ENCODE data around the gene AXIN1. TPM values are rescaled to one million over a fixed set of nuclear protein-coding genes. Genes with fewer than 3 reads are reported as not detected.
A peak's percentile ranks its signal among the peaks of the same experiment; 100 is the strongest.
"Not testable (repeated sequence)": the region's sequence is repeated elsewhere in the genome, so short reads cannot be mapped to it uniquely, and the experiment has no call there.

The AXIN1 gene
- total and polyA plus RNA-seq, 4 donors: 8.5 to 24.0 (median 21.7) TPM

GRCh38 chr16:381789-382717 is 29.5 kb upstream of the AXIN1 start, which contains the start of gene PGAP6:
Gene PGAP6 (minus strand): TSS chr16:381978. CDS start chr16:381821, 157 bp downstream.
- H3K36me3 ChIP-seq (ENCODE audit: control insufficient read depth, insufficient read depth, low read length): peaks cover 36% of the 10 kb centered on the region
- H3K9me3 ChIP-seq (ENCODE audit: control insufficient read depth, insufficient read depth, low read length): no peaks in the 10 kb centered on the region
- peak within 1 kb of the TSS; percentile 58 for H3K4me3 ChIP-seq (ENCODE audit: low read depth, low read length)
- H3K27ac ChIP-seq (ENCODE audit: low read depth, low read length): peak within 1 kb of the TSS; percentile 33
- peaks cover 62% of the 10 kb centered on the region for H3K4me1 ChIP-seq (ENCODE audit: control insufficient read depth, insufficient read depth, low read length)
- DNase-seq (ENCODE audit: low read depth in 4 of 6, low spot score in 6 of 6): peak in 2 of 6 donors; percentile 76 to 83
- WGBS (ENCODE audit: insufficient coverage): under 1% methylated on average over 100 of the region's 123 CpGs
- H3K27me3 ChIP-seq (ENCODE audit: control insufficient read depth, insufficient read depth, low read length): no peaks in the 10 kb centered on the region

- WGBS (ENCODE audit: insufficient coverage): under 1% methylated on average over 66 of the region's 73 CpGs
- Histone ChIP-seq H3K4me1 (ENCODE audit: control insufficient read depth, insufficient read depth, low read length) (peaks cover 54% of the 10 kb centered on the region), H3K27ac (ENCODE audit: low read depth, low read length) (no peak overlapping the region), H3K4me3 (ENCODE audit: low read depth, low read length) (peak overlapping the region; percentile 58), H3K27me3 (ENCODE audit: control insufficient read depth, insufficient read depth, low read length) (no peaks in the 10 kb centered on the region), H3K36me3 (ENCODE audit: control insufficient read depth, insufficient read depth, low read length) (peaks cover 44% of the 10 kb centered on the region), H3K9me3 (ENCODE audit: control insufficient read depth, insufficient read depth, low read length) (no peaks in the 10 kb centered on the region)
- peak in 1 of 6 donors; percentile 34 for DNase-seq (ENCODE audit: low read depth in 4 of 6, low spot score in 6 of 6)
These were observed 28.7 kb upstream of the AXIN1 start for GRCh38 chr16:381012-381788.

DNA sequence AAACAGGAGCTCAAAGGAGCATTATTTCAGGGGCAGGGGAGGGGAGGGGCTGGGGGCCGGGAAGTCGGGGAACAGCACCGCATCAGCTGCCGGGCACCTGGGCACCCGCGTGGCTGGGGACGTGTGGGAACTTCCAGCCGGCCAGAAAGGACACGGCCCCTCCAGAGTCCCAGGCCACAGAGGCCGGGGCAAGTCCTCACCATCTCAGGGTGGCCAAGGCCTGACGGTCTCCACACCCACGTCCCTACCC is 28.2 kb upstream of the AXIN1 start:
- peaks cover 50% of the 10 kb centered on the region for H3K4me1 ChIP-seq (ENCODE audit: control insufficient read depth, insufficient read depth, low read length)
- 3% methylated on average over 12 of the region's 12 CpGs for WGBS (ENCODE audit: insufficient coverage)
- peak overlapping the region; percentile 58 for H3K4me3 ChIP-seq (ENCODE audit: low read depth, low read length)
- no peak for DNase-seq (ENCODE audit: low read depth in 4 of 6, low spot score in 6 of 6)
- H3K27ac ChIP-seq (ENCODE audit: low read depth, low read length): no peak overlapping the region
- peaks cover 49% of the 10 kb centered on the region for H3K36me3 ChIP-seq (ENCODE audit: control insufficient read depth, insufficient read depth, low read length)
- no peaks in the 10 kb centered on the region for H3K9me3 ChIP-seq (ENCODE audit: control insufficient read depth, insufficient read depth, low read length)
- H3K27me3 ChIP-seq (ENCODE audit: control insufficient read depth, insufficient read depth, low read length): no peaks in the 10 kb centered on the region

DNA sequence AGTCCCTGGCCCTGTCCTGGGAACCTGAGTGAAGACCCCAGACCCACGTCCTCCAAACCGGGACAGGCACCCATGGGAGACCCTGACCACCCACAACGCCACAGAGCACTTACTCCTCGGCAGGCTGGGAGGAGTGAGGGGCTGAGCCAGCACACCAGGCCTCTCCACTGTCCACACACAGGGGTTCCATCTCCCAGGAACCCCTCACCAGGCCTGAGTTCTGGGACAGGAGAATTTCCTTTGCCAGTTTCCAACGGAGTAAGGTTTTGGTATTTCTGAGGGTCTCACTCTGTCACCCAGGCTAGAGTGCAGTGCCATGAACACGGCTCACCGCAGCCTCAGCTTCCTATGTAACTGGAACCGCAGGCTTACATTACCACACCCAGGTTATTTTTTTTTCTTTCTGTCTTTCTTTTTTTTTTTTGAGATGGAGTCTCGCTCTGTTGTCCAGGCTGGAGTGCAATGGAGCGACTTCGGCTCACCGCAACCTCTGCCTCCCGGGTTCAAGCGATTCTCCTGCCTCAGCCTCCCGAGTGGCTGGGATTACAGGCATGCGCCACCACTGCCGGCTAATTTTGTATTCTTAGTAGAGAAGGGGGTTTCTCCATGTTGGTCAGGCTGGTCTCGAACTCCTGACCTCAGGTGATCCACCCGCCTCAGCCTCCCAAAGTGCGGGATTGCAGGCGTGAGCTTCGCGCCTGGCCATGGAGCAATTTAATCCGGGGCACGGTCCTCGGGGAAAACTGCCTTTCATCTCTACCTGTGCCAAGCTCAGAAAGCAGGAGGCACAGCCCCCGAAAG is 27.6 kb upstream of the AXIN1 start:
- no peaks in the 10 kb centered on the region for H3K9me3 ChIP-seq (ENCODE audit: control insufficient read depth, insufficient read depth, low read length)
- 66% methylated on average over 12 of the region's 27 CpGs for WGBS (ENCODE audit: insufficient coverage)
- no peak overlapping the region for H3K4me3 ChIP-seq (ENCODE audit: low read depth, low read length)
- no peaks in the 10 kb centered on the region for H3K27me3 ChIP-seq (ENCODE audit: control insufficient read depth, insufficient read depth, low read length)
- H3K27ac ChIP-seq (ENCODE audit: low read depth, low read length): no peak overlapping the region
- H3K36me3 ChIP-seq (ENCODE audit: control insufficient read depth, insufficient read depth, low read length): peaks cover 55% of the 10 kb centered on the region
- no peak for DNase-seq (ENCODE audit: low read depth in 4 of 6, low spot score in 6 of 6)
- peaks cover 50% of the 10 kb centered on the region for H3K4me1 ChIP-seq (ENCODE audit: control insufficient read depth, insufficient read depth, low read length)

DNA sequence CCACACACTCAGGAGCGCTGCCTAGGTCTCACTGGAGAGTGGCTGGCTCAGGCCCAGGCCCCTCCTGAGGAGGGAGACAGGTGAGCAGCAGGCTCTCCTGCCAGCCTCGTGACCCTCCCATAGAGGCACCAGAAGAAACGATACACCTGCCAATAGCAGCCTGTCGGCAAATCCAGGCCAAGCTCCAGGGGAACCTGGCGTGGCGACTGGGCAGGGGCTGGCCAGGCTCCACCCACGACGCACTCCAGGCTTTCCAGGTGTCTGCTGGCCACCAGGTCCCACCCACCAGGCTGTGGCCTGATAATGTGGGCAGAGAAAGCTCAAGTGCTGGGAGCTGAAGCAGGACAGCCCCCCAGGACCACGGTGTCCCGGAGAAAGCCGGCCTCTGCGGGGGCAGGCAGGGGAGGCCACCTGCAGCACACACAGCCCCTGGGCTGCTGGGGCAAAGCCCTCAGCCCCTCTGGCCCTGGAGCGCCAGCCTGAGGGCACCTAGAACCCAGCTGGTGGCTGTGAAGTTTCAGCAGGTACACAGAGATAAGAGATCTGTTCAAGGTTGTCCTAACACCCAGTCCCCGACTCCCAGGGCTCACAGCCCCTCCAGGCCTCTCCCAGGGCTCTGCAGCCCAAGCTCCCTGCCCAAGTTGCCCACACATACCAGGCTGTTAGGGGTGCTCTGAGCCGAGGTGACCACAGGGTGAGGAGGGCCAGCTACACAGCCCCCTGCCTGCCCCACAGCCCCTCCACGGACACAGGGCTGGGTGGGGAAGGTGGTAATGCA is 26.8 kb upstream of the AXIN1 start:
- no peak overlapping the region for H3K27ac ChIP-seq (ENCODE audit: low read depth, low read length)

DNA sequence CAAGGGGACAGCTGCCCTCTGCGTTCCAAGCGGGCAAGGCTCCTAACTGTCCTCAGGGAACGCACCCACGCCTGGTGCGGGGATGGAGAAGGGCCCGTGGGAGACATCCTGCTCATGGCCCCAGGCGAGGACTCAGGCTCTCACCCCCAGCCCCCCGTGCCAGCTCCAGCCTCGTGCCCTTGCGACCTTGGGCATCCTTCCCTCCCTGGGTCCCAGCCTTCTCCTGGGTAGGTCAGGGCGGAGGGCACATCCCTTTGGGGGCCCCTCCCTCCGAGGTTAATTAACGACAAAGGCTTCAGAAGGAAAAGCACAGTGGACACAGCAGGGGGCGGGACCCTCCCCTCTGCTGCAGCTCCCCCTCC is 26.3 kb upstream of the AXIN1 start:
- WGBS (ENCODE audit: insufficient coverage): 65% methylated on average over 12 of the region's 14 CpGs
- H3K4me1 ChIP-seq (ENCODE audit: control insufficient read depth, insufficient read depth, low read length): peaks cover 43% of the 10 kb centered on the region
- H3K27me3 ChIP-seq (ENCODE audit: control insufficient read depth, insufficient read depth, low read length): no peaks in the 10 kb centered on the region
- no peaks in the 10 kb centered on the region for H3K9me3 ChIP-seq (ENCODE audit: control insufficient read depth, insufficient read depth, low read length)
- no peak for DNase-seq (ENCODE audit: low read depth in 4 of 6, low spot score in 6 of 6)
- H3K4me3 ChIP-seq (ENCODE audit: low read depth, low read length): no peak overlapping the region
- peaks cover 62% of the 10 kb centered on the region for H3K36me3 ChIP-seq (ENCODE audit: control insufficient read depth, insufficient read depth, low read length)
- no peak overlapping the region for H3K27ac ChIP-seq (ENCODE audit: low read depth, low read length)

More for the DNA sequence above, 26.8 kb upstream of the AXIN1 start:
- Histone ChIP-seq H3K27me3 (ENCODE audit: control insufficient read depth, insufficient read depth, low read length) (no peaks in the 10 kb centered on the region), H3K4me1 (ENCODE audit: control insufficient read depth, insufficient read depth, low read length) (peaks cover 49% of the 10 kb centered on the region), H3K9me3 (ENCODE audit: control insufficient read depth, insufficient read depth, low read length) (no peaks in the 10 kb centered on the region), H3K4me3 (ENCODE audit: low read depth, low read length) (no peak overlapping the region), H3K36me3 (ENCODE audit: control insufficient read depth, insufficient read depth, low read length) (peaks cover 62% of the 10 kb centered on the region)
- WGBS (ENCODE audit: insufficient coverage): 76% methylated on average over 14 of the region's 16 CpGs
- no peak for DNase-seq (ENCODE audit: low read depth in 4 of 6, low spot score in 6 of 6)

DNA sequence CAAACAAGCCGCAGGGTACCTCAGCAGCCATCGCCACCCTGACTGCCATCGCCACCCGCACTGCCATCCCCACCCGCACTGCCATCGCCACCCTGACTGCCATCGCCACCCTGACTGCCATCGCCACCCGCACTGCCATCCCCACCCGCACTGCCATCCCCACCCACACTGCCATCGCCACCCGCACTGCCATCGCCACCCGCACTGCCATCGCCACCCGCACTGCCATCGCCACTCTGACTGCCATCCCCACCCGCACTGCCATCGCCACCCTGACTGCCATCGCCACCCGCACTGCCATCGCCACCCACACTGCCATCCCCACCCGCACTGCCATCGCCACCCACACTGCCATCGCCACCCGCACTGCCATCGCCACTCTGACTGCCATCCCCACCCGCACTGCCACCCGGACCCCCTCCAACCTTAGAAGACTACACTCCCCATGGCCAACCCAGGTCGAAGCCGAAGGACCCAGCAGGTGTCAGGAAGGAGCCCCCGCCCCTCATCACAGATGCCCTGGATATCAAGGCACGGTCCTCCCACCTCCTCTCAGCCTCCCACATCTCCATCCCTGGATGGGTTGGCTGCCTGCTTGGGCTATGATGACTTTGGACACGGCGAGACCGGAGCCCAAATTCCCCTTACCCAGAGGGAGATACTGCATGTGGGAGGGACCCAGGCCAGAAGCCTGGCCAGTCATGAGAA is 25.7 kb upstream of the AXIN1 start:
- H3K4me3 ChIP-seq (ENCODE audit: low read depth, low read length); H3K9me3 ChIP-seq (ENCODE audit: control insufficient read depth, insufficient read depth, low read length); H3K27me3 ChIP-seq (ENCODE audit: control insufficient read depth, insufficient read depth, low read length); DNase-seq (ENCODE audit: low read depth in 4 of 6, low spot score in 6 of 6); H3K27ac ChIP-seq (ENCODE audit: low read depth, low read length): not testable (repeated sequence)
- Histone ChIP-seq H3K36me3 (ENCODE audit: control insufficient read depth, insufficient read depth, low read length) (peaks cover 65% of the 10 kb centered on the region), H3K4me1 (ENCODE audit: control insufficient read depth, insufficient read depth, low read length) (peaks cover 38% of the 10 kb centered on the region)
- whole genome bisulfite sequencing (ENCODE audit: insufficient coverage): 84% methylated on average over 25 of the region's 36 CpGs

- 93% methylated on average over 30 of the region's 42 CpGs for WGBS (ENCODE audit: insufficient coverage)
- Histone ChIP-seq H3K4me1 (ENCODE audit: control insufficient read depth, insufficient read depth, low read length) (peaks cover 30% of the 10 kb centered on the region), H3K4me3 (ENCODE audit: low read depth, low read length) (no peak overlapping the region), H3K9me3 (ENCODE audit: control insufficient read depth, insufficient read depth, low read length) (no peaks in the 10 kb centered on the region), H3K27ac (ENCODE audit: low read depth, low read length) (no peak overlapping the region), H3K36me3 (ENCODE audit: control insufficient read depth, insufficient read depth, low read length) (peaks cover 73% of the 10 kb centered on the region), H3K27me3 (ENCODE audit: control insufficient read depth, insufficient read depth, low read length) (no peaks in the 10 kb centered on the region)
- DNase-seq (ENCODE audit: low read depth in 4 of 6, low spot score in 6 of 6): no peak
These were observed 25.0 kb upstream of the AXIN1 start for GRCh38 chr16:377419-377951.
